ENCODE data around the gene SOWAHD.
"Not testable (repeated sequence)": the region's sequence is repeated elsewhere in the genome, so short reads cannot be mapped to it uniquely, and the experiment has no call there.

SOWAHD gene, protein sequence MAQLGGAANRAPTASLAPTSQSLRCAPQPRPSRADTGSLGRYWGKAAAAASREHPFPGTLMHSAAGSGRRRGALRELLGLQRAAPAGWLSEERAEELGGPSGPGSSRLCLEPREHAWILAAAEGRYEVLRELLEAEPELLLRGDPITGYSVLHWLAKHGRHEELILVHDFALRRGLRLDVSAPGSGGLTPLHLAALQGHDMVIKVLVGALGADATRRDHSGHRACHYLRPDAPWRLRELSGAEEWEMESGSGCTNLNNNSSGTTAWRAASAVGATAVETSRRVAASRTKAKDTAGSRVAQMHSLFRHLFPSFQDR

DNA sequence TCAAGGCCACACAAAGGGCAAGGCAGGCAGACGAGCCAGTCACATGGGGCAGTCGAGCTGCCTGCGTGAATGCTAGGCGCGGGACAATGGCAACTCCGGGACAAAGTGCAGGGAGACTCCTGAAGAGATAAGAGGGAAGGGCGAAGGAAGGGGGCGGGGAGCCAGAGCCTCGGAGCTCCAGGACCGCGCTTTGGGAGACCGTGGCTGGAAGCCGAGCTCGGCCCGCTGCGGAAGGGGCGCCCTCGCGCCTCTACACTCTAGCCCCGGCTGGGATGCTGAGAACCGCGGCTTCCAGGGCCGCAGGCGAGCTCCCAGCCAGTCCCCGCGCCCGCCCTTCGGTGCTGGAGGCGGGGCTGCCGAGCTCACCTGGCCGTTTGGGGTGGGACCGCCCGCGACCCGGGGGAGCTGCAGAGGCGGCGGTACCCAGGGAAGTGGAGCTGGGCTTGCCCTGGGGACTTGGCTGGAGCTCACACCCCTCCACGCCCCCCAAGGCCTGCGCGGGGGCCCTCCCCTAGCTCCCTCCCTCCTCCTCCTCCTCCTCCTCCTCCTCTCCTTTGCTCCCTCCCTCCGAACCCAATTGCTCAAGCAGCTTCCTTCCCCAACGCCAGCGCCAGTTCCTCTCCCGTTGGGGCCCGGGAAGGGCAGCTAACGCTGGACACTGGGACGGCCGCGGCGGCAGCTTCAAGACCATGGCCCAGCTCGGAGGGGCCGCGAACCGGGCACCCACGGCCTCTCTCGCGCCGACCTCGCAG is at the start of gene SOWAHD:
TSS of gene SOWAHD (plus strand) at position 610 of the 752 bp plus-strand sequence. CDS start at position 690, 80 bp downstream.
- H3K27me3 Mint-ChIP-seq (ENCODE audit: low read depth): no peaks in the 10 kb centered on the region
- no peaks in the 10 kb centered on the region for H3K9me3 Mint-ChIP-seq
- H3K4me1 Mint-ChIP-seq (ENCODE audit: low read depth): peaks cover 43% of the 10 kb centered on the region
- H3K27ac Mint-ChIP-seq: peak within 1 kb of the TSS; percentile 96
- H3K4me3 Mint-ChIP-seq: peak within 1 kb of the TSS; percentile 71
- H3K36me3 Mint-ChIP-seq (ENCODE audit: low read depth): no peaks in the 10 kb centered on the region

DNA sequence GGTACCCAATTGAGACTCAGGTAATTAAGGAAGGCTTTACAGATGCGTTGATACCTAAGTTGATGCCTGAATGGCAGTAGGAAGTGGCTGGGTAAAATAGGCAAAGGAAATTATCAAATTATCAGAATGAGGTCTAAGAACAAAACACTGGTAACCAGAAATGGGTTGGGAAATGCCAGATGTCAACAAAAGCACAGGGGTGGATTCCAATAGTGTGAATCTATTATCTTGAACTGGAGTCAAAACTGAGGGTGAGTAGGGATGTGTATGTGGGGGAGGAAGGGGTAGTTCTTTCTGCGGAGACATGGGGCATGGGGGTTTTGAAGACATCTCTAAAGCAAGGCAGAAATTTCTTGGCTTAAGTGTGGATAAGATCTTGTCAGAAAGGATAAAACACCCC is 49.5 kb upstream of the SOWAHD start:
- peaks cover 6% of the 10 kb centered on the region for H3K4me1 Mint-ChIP-seq (ENCODE audit: low read depth)
- H3K27ac Mint-ChIP-seq: no peak overlapping the region
- no peaks in the 10 kb centered on the region for H3K36me3 Mint-ChIP-seq (ENCODE audit: low read depth)
- no peaks in the 10 kb centered on the region for H3K27me3 Mint-ChIP-seq (ENCODE audit: low read depth)
- no peaks in the 10 kb centered on the region for H3K9me3 Mint-ChIP-seq
- no peak overlapping the region for H3K4me3 Mint-ChIP-seq

DNA sequence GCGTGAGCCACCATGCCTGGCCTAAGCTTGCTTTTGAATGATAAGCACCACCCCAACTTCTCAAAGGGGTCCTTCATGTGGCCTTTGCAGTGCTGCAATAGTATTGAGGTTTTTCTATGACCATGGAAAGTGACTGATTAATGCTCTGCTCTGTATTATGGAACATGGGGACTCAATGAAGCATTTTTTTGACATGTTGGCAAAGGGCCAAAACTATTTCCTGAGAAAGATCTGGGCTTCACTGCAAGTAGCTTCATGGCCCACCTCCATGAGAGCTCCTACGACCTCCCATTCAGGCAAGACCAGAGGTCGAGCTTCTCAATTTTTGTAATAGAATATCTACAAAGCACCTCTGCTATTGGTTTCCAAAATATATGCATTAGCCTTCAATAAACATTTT is 48.8 kb upstream of the SOWAHD start:
- Mint-ChIP-seq H3K36me3 (ENCODE audit: low read depth) (no peaks in the 10 kb centered on the region), H3K9me3 (no peaks in the 10 kb centered on the region), H3K27ac (no peak overlapping the region), H3K27me3 (ENCODE audit: low read depth) (no peaks in the 10 kb centered on the region), H3K4me1 (ENCODE audit: low read depth) (peaks cover 6% of the 10 kb centered on the region), H3K4me3 (no peak overlapping the region)

GRCh38 chrX:119721487-119721886 is 36.9 kb upstream of the SOWAHD start:
- Mint-ChIP-seq H3K9me3 (no peaks in the 10 kb centered on the region), H3K4me3 (no peak overlapping the region), H3K4me1 (ENCODE audit: low read depth) (no peaks in the 10 kb centered on the region), H3K36me3 (ENCODE audit: low read depth) (no peaks in the 10 kb centered on the region), H3K27me3 (ENCODE audit: low read depth) (no peaks in the 10 kb centered on the region), H3K27ac (no peak overlapping the region)

DNA sequence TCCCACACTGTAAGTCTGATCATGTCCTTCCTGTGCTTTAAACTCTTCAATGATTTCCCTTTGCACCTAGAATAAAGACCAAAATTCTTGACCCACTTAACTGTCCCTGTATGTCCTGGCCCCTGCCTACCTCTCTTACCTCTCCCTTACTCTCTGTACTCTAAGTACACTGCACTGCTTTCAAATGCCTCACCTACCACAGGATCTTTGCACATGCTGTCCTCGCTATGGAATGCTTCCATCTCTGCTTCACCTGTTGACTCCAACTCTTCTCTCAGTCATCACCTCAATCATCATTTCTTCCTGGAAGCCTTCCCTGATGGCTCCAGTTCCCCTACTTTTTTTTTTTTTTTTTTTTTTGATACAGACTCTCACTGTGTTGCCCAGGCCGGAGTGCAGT is 36.5 kb upstream of the SOWAHD start:
- no peaks in the 10 kb centered on the region for H3K27me3 Mint-ChIP-seq (ENCODE audit: low read depth)
- peaks cover 2% of the 10 kb centered on the region for H3K4me1 Mint-ChIP-seq (ENCODE audit: low read depth)
- no peak overlapping the region for H3K27ac Mint-ChIP-seq
- no peaks in the 10 kb centered on the region for H3K36me3 Mint-ChIP-seq (ENCODE audit: low read depth)
- no peaks in the 10 kb centered on the region for H3K9me3 Mint-ChIP-seq
- H3K4me3 Mint-ChIP-seq: no peak overlapping the region

GRCh38 chrX:119726900-119727555 is 31.4 kb upstream of the SOWAHD start:
- peak overlapping the region; percentile 78 for H3K27ac Mint-ChIP-seq
- H3K4me1 Mint-ChIP-seq (ENCODE audit: low read depth): peaks cover 11% of the 10 kb centered on the region
- H3K9me3 Mint-ChIP-seq: no peaks in the 10 kb centered on the region
- H3K36me3 Mint-ChIP-seq (ENCODE audit: low read depth): no peaks in the 10 kb centered on the region
- no peaks in the 10 kb centered on the region for H3K27me3 Mint-ChIP-seq (ENCODE audit: low read depth)
- no peak overlapping the region for H3K4me3 Mint-ChIP-seq

DNA sequence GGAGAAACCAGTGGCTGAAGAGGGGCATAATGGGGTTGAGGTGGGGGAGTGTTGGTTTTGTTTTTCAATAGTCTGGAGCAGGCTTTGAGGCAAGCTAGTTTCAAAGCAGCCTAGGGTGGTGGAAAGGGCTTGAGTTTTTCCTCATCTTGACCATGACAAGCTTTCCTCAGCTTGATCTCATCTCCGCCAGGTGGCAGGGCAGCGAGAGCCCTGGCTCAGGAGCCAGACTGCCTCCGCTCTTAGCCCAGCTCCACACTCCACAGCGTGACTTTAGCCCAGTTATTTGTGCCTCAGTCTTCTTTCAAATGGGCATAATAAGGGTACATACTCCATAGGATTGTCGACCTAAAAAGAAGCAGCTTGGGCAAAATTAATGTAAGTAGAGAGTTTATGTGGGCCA is 29.9 kb upstream of the SOWAHD start:
- Mint-ChIP-seq H3K9me3 (no peaks in the 10 kb centered on the region), H3K36me3 (ENCODE audit: low read depth) (no peaks in the 10 kb centered on the region), H3K27ac (no peak overlapping the region), H3K4me1 (ENCODE audit: low read depth) (peaks cover 11% of the 10 kb centered on the region), H3K4me3 (no peak overlapping the region), H3K27me3 (ENCODE audit: low read depth) (no peaks in the 10 kb centered on the region)

DNA sequence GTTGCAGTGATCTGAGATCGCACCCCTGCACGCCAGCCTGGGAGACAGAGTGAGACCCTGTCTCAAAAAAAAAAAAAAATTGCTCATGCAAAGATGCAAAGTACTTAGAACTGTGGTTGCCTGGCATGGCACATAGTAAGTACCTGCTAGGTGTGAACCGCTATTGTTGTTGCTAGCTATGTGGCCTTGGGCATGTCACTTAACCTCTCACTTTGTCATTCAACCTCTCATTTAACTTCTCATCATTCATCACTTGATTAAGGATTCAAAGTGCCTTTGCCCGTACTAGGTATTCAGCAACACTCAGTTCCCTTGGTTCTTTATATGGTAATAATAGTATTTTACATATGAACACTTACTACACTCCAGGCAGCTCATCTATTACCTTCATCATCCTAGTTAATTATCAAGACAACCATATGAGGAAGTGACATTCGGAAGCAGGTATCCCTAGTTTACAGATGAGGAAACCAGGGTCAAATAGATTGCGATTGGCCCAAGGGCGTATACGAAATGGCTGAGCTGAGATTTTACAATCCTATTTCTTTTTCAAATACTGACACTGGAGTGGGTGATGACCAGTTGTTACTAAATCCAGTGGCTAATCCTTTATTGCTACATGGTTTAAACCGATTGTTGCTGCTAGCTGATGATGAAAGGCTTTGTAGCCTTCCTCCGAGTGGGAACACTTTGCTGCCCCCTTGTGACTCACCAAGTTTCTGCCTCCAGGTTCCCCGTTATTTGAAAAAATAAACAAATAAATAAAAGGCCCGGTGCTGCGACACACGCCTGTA is 28.8 kb upstream of the SOWAHD start:
- Mint-ChIP-seq H3K4me3 (no peak overlapping the region), H3K27me3 (ENCODE audit: low read depth) (no peaks in the 10 kb centered on the region), H3K36me3 (ENCODE audit: low read depth) (no peaks in the 10 kb centered on the region), H3K9me3 (no peaks in the 10 kb centered on the region), H3K27ac (no peak overlapping the region), H3K4me1 (ENCODE audit: low read depth) (peaks cover 11% of the 10 kb centered on the region)

GRCh38 chrX:119734897-119735339 is 23.5 kb upstream of the SOWAHD start:
- Mint-ChIP-seq H3K9me3 (no peaks in the 10 kb centered on the region), H3K36me3 (ENCODE audit: low read depth) (no peaks in the 10 kb centered on the region), H3K27me3 (ENCODE audit: low read depth) (no peaks in the 10 kb centered on the region), H3K27ac (no peak overlapping the region), H3K4me3 (no peak overlapping the region), H3K4me1 (ENCODE audit: low read depth) (peaks cover 4% of the 10 kb centered on the region)

- no peaks in the 10 kb centered on the region for H3K36me3 Mint-ChIP-seq (ENCODE audit: low read depth)
- peaks cover 4% of the 10 kb centered on the region for H3K4me1 Mint-ChIP-seq (ENCODE audit: low read depth)
- H3K9me3 Mint-ChIP-seq: no peaks in the 10 kb centered on the region
- no peak overlapping the region for H3K27ac Mint-ChIP-seq
- no peaks in the 10 kb centered on the region for H3K27me3 Mint-ChIP-seq (ENCODE audit: low read depth)
- H3K4me3 Mint-ChIP-seq: no peak overlapping the region
These were observed 22.9 kb upstream of the SOWAHD start for GRCh38 chrX:119735467-119735866.

DNA sequence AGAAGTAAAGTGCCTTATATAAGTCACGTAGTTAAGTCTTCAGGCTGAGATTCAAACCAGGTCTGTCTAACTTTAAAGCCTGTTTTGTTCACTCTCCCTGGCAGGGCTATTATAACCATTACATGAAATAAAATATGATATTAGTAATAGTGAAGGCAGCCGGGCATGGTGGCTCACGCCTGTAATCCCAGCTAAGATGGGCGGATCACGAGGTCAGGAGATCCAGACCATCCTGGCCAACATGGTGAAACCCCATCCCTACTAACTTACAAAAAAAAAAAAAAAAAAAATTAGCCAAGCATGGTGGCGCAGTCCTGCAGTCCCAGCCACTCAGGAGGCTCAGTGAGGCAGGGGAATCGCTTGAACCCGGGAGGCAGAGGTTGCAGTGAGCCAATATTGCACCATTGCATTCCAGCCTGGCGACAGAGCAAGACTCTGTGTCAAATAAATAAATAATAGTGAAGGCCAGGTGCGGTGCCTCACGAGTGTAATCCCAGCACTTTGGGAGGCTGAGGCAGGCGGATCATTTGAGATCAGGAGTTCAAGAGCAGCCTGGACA is 22.1 kb upstream of the SOWAHD start:
- no peaks in the 10 kb centered on the region for H3K36me3 Mint-ChIP-seq (ENCODE audit: low read depth)
- no peak overlapping the region for H3K4me3 Mint-ChIP-seq
- H3K27ac Mint-ChIP-seq: no peak overlapping the region
- peaks cover 4% of the 10 kb centered on the region for H3K4me1 Mint-ChIP-seq (ENCODE audit: low read depth)
- no peaks in the 10 kb centered on the region for H3K9me3 Mint-ChIP-seq
- H3K27me3 Mint-ChIP-seq (ENCODE audit: low read depth): no peaks in the 10 kb centered on the region

DNA sequence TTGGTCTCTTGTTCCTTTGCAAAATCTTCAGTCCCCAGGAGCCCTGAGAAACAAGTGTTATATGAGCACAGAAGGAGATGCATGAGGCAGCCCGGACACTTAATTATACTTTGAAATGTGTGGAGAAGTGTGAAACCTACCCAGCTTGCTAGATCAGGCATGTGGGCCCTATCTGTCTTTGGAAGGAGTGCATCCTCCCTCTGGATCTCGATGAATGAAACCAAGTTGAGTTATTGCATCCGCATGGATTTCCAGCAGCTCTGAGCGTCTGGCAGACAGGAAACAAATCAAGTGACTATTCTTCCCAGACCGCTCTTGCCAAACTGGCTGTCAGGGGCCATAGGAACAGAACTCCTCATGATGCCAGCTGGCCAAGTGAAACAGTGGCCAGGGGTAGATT is 19.6 kb upstream of the SOWAHD start:
- no peaks in the 10 kb centered on the region for H3K9me3 Mint-ChIP-seq
- H3K4me3 Mint-ChIP-seq: no peak overlapping the region
- no peaks in the 10 kb centered on the region for H3K4me1 Mint-ChIP-seq (ENCODE audit: low read depth)
- no peaks in the 10 kb centered on the region for H3K27me3 Mint-ChIP-seq (ENCODE audit: low read depth)
- no peaks in the 10 kb centered on the region for H3K36me3 Mint-ChIP-seq (ENCODE audit: low read depth)
- H3K27ac Mint-ChIP-seq: no peak overlapping the region

- Mint-ChIP-seq H3K27ac (no peak overlapping the region), H3K27me3 (ENCODE audit: low read depth) (no peaks in the 10 kb centered on the region), H3K9me3 (no peaks in the 10 kb centered on the region), H3K4me3 (no peak overlapping the region), H3K4me1 (ENCODE audit: low read depth) (no peaks in the 10 kb centered on the region), H3K36me3 (ENCODE audit: low read depth) (no peaks in the 10 kb centered on the region)
These were observed 13.0 kb upstream of the SOWAHD start for GRCh38 chrX:119745283-119745848.

GRCh38 chrX:119750131-119750530 is 8.3 kb upstream of the SOWAHD start:
- not testable (repeated sequence) for H3K36me3 Mint-ChIP-seq (ENCODE audit: low read depth); H3K9me3 Mint-ChIP-seq; H3K27me3 Mint-ChIP-seq (ENCODE audit: low read depth); H3K27ac Mint-ChIP-seq; H3K4me3 Mint-ChIP-seq
- peaks cover 11% of the 10 kb centered on the region for H3K4me1 Mint-ChIP-seq (ENCODE audit: low read depth)

Data from T-helper 1 cell treated with Interleukin-12 subunit alpha and Interleukin-12 subunit beta and Interleukin-4 antibody, amounts not matched to agents 30 μg/mL and 1 μg/mL, for 36 hours (primary cell).